Neural progenitor cell (in vitro differentiated cells): ENCODE measurements around the gene CYP8B1. TPM values are rescaled to one million over a fixed set of nuclear protein-coding genes. Genes with fewer than 3 reads are reported as not detected.
A peak's percentile ranks its signal among the peaks of the same experiment; 100 is the strongest.

Experiments
- DNase-seq: peaks from one replicate; pipeline ENCODE4 v3.0.0-alpha.2; 2016; ENCODE audit warnings: low spot score
- H2AFZ ChIP-seq: fragments of 200-600 bp; sonication (generic); replicated peaks from 2 replicates; pipeline ENCODE4 v1.6.1; 2016; ENCODE audit warnings: antibody characterized with exemption
- H3F3A ChIP-seq: fragments of 200-600 bp; sonication (generic); 2 replicates; pipeline ENCODE4 v1.6.1; 2016; ENCODE audit warnings: antibody characterized with exemption, low read depth
- H3K27ac ChIP-seq: fragments of 200-600 bp; sonication (generic); 2 replicates; pipeline ENCODE4 v1.5.1; 2016; ENCODE audit warnings: mild to moderate bottlenecking
- H3K27me3 ChIP-seq: fragments of 200-600 bp; sonication (generic); 2 replicates; pipeline ENCODE4 v1.6.1; 2016; ENCODE audit warnings: mild to moderate bottlenecking, moderate library complexity
- H3K36me3 ChIP-seq: fragments of 200-600 bp; sonication (generic); 2 replicates; pipeline ENCODE4 v1.5.1; 2016
- H3K4me1 ChIP-seq: fragments of 200-600 bp; sonication (generic); 2 replicates; pipeline ENCODE4 v1.6.1; 2016; ENCODE audit warnings: mixed run types
- H3K4me2 ChIP-seq: fragments of 200-600 bp; sonication (generic); 2 replicates; pipeline ENCODE4 v1.6.1; 2016
- H3K4me3 ChIP-seq: fragments of 200-600 bp; sonication (generic); 2 replicates; pipeline ENCODE4 v1.5.1; 2016
- H3K79me2 ChIP-seq: fragments of 200-600 bp; sonication (generic); 2 replicates; pipeline ENCODE4 v1.6.1; 2016; ENCODE audit warnings: low read depth
- H3K9ac ChIP-seq: fragments of 200-600 bp; sonication (generic); 2 replicates; pipeline ENCODE4 v1.6.1; 2016
- H3K9me3 ChIP-seq: fragments of 200-600 bp; sonication (generic); 2 replicates; pipeline ENCODE4 v1.5.1; 2016; ENCODE audit warnings: low read depth
- H4K20me1 ChIP-seq: fragments of 200-600 bp; sonication (generic); 2 replicates; pipeline ENCODE4 v1.6.1; 2016; ENCODE audit warnings: low read depth
- H3K27ac Mint-ChIP-seq: 3 replicates; pipeline ENCODE4 v1.8.0; 2021; ENCODE audit warnings: mixed read lengths
- H3K27me3 Mint-ChIP-seq: 2 replicates; pipeline ENCODE4 v1.8.0; 2022; ENCODE audit warnings: low read depth, mild to moderate bottlenecking, inconsistent platforms, moderate library complexity, mixed read lengths; ENCODE audit not compliant: insufficient read depth
- H3K36me3 Mint-ChIP-seq: 3 replicates; pipeline ENCODE4 v1.8.0; 2021; ENCODE audit warnings: mixed read lengths
- H3K4me1 Mint-ChIP-seq: 3 replicates; pipeline ENCODE4 v1.8.0; 2021; ENCODE audit warnings: mixed read lengths
- H3K4me3 Mint-ChIP-seq: 3 replicates; pipeline ENCODE4 v1.8.0; 2021; ENCODE audit warnings: mild to moderate bottlenecking, moderate library complexity, mixed read lengths
- H3K9me3 Mint-ChIP-seq: 3 replicates; pipeline ENCODE4 v1.8.0; 2020; ENCODE audit warnings: mixed read lengths
- CTCF ChIP-seq: fragments of 200-600 bp; sonication (generic); IDR thresholded peaks from 2 replicates; pipeline ENCODE4 v1.5.1; 2017; ENCODE audit warnings: antibody characterized with exemption, mild to moderate bottlenecking
- EZH2 ChIP-seq: fragments of 200-600 bp; sonication (generic); IDR thresholded peaks from 2 replicates; pipeline ENCODE4 v1.6.1; 2017; ENCODE audit warnings: antibody characterized with exemption, mild to moderate bottlenecking, moderate library complexity
- EZH2phosphoT487 ChIP-seq: fragments of 200-600 bp; sonication (generic); IDR thresholded peaks from 2 replicates; pipeline ENCODE4 v1.6.1; 2017; ENCODE audit warnings: antibody characterized with exemption
- total RNA-seq: library from RNA; depleted of rRNA; stranded (reverse); fragments of >200 nt; gene quantifications from 2 replicates; pipeline ENCODE4 v1.2.3, GENCODE V29; 2015; ENCODE audit warnings: low replicate concordance

Gene CYP8B1
- total RNA-seq, 1 donor from 2014 or later = not detected

GRCh38 chr3:42844815-42845214, 30.9 kb downstream of the CYP8B1 start:
- no peak overlapping the region for H3K4me2 ChIP-seq
- H3K27me3 ChIP-seq = no peaks in the 10 kb centered on the region
- TF ChIP-seq CTCF = no peak
- no peak for TF ChIP-seq EZH2phosphoT487
- no peak for TF ChIP-seq EZH2
- peaks cover 12% of the 10 kb centered on the region for H3K4me1 ChIP-seq
- H4K20me1 ChIP-seq = no peaks in the 10 kb centered on the region
- no peaks in the 10 kb centered on the region for H3K79me2 ChIP-seq
- H3K27me3 Mint-ChIP-seq = no peaks in the 10 kb centered on the region
- H3K36me3 Mint-ChIP-seq = no peaks in the 10 kb centered on the region
- H3F3A ChIP-seq = no peaks in the 10 kb centered on the region
- no peak overlapping the region for H2AFZ ChIP-seq
- no peak overlapping the region for H3K27ac Mint-ChIP-seq
- H3K4me3 Mint-ChIP-seq = no peak overlapping the region
- no peaks in the 10 kb centered on the region for H3K9me3 ChIP-seq
- DNase-seq = no peak
- no peaks in the 10 kb centered on the region for H3K9me3 Mint-ChIP-seq
- peaks cover 6% of the 10 kb centered on the region for H3K4me1 Mint-ChIP-seq
- no peak overlapping the region for H3K27ac ChIP-seq
- H3K9ac ChIP-seq = no peak overlapping the region
- no peaks in the 10 kb centered on the region for H3K36me3 ChIP-seq
- no peak overlapping the region for H3K4me3 ChIP-seq

- peak overlapping the region; percentile 2 for H3K4me3 Mint-ChIP-seq
- TF ChIP-seq EZH2 = no peak
- no peak for TF ChIP-seq EZH2phosphoT487
- no peak for TF ChIP-seq CTCF
- no peak for DNase-seq
- H4K20me1 ChIP-seq = no peaks in the 10 kb centered on the region
- peaks cover 6% of the 10 kb centered on the region for H3K4me1 Mint-ChIP-seq
- H2AFZ ChIP-seq = no peak overlapping the region
- no peaks in the 10 kb centered on the region for H3F3A ChIP-seq
- H3K9ac ChIP-seq = no peak overlapping the region
- H3K9me3 Mint-ChIP-seq = no peaks in the 10 kb centered on the region
- no peaks in the 10 kb centered on the region for H3K36me3 Mint-ChIP-seq
- H3K27me3 Mint-ChIP-seq = no peaks in the 10 kb centered on the region
- no peaks in the 10 kb centered on the region for H3K9me3 ChIP-seq
- H3K79me2 ChIP-seq = no peaks in the 10 kb centered on the region
- no peak overlapping the region for H3K27ac Mint-ChIP-seq
- no peak overlapping the region for H3K4me2 ChIP-seq
- H3K27me3 ChIP-seq = no peaks in the 10 kb centered on the region
- peaks cover 12% of the 10 kb centered on the region for H3K4me1 ChIP-seq
- no peak overlapping the region for H3K4me3 ChIP-seq
- no peaks in the 10 kb centered on the region for H3K36me3 ChIP-seq
- no peak overlapping the region for H3K27ac ChIP-seq
These were observed 31.3 kb downstream of the CYP8B1 start for GRCh38 chr3:42844412-42844713.

- Mint-ChIP-seq H3K9me3 (no peaks in the 10 kb centered on the region), H3K4me1 (peaks cover 6% of the 10 kb centered on the region), H3K27me3 (no peaks in the 10 kb centered on the region), H3K36me3 (no peaks in the 10 kb centered on the region), H3K4me3 (peak overlapping the region; percentile 2), H3K27ac (no peak overlapping the region)
- Histone ChIP-seq H3K9ac (no peak overlapping the region), H3K27ac (no peak overlapping the region), H3K27me3 (no peaks in the 10 kb centered on the region), H3K4me2 (no peak overlapping the region), H3K9me3 (no peaks in the 10 kb centered on the region), H4K20me1 (no peaks in the 10 kb centered on the region), H3K79me2 (no peaks in the 10 kb centered on the region), H3F3A (no peaks in the 10 kb centered on the region), H3K4me1 (peaks cover 12% of the 10 kb centered on the region), H3K36me3 (no peaks in the 10 kb centered on the region), H2AFZ (no peak overlapping the region), H3K4me3 (no peak overlapping the region)
- DNase-seq = no peak
- TF ChIP-seq CTCF (no peak), EZH2 (no peak), EZH2phosphoT487 (no peak)
These were observed 31.8 kb downstream of the CYP8B1 start for GRCh38 chr3:42843713-42844411.
